ENCODE results near the gene TPBG.

TPBG gene

DNA sequence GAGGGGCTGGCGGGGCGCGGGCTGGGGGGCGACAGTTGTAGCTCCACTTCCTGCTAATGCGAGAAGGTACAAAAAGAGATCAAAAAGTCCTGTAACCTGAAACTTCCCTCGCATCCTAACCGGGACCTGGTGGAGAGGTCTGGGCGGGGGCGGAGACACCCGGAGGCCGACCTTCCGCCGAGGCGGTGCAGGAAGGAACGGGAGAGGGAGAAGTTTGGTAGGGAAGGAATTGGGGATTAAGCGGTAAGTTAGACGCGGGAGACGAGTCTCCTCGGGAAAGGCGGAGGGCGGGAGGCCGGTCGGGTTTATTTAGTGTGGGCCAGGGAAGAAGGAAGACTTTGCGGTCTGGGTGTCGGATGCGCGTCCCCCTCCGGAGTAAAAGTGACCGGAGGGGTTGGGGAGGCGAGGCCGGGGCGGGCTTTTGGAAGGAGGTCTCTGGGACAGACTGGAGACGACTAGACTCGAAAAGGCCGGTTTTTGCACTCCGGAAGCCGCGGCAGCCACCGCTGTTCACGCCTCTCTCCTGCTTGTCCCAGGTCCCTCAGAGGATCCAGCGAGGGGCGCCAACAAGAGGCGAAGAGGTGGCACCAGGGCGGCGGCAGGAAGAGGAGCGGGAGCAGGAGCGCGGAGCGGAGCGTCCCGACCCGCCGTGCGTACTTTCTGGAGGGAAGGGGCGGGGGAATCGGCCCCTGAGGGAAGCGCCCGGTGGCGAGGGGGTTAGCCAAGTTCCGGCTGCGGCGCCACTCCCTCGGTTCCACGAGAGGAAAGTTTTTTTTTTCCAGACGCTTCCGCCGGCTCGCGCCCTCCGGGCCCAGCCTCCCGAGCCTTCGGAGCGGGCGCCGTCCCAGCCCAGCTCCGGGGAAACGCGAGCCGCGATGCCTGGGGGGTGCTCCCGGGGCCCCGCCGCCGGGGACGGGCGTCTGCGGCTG lies 734 bp downstream of the TPBG start:
- TF ChIP-seq CTCF (IDR thresholded peaks at IDR 0.05): no peak
- peak; percentile 79 for DNase-seq (ENCODE audit: low spot score)
- H3K4me3 ChIP-seq: peak overlapping the region; percentile 81
- peak overlapping the region; percentile 66 to 81 for H3K27ac ChIP-seq

GRCh38 chr6:82365016-82365795 lies 1.6 kb downstream of the TPBG start:
- peak overlapping the region; percentile 66 to 81 for H3K27ac ChIP-seq
- H3K4me3 ChIP-seq: peak overlapping the region; percentile 81
- no peak for TF ChIP-seq CTCF (IDR thresholded peaks at IDR 0.05)
- DNase-seq (ENCODE audit: low spot score): no peak

GRCh38 chr6:82367704-82368103 lies 4.1 kb downstream of the TPBG start:
- no peak for DNase-seq (ENCODE audit: low spot score)
- no peak for TF ChIP-seq CTCF (IDR thresholded peaks at IDR 0.05)
- no peak overlapping the region for H3K27ac ChIP-seq
- no peak overlapping the region for H3K4me3 ChIP-seq

DNA sequence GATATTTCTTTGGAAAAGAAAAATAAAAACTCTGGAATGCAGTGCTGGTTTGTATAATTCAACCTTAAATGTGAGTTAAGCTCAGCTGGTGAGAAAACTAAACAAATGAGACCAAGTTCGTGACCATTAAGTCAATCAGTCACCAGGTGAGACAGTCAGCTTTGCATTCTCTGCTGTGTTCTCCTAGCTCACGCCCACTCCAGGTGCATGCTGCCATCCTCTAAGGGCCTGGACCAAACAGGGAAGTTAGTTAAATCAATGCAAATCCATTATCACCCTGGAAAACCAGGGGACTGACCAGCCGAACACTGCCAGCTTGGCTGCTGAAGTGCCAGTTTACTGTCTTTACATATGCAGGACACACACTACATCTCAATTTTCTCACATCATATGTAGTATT lies 7.2 kb downstream of the TPBG start:
- TF ChIP-seq CTCF (IDR thresholded peaks at IDR 0.05): no peak

GRCh38 chr6:82371799-82372546 lies 8.4 kb downstream of the TPBG start:
- no peak for DNase-seq (ENCODE audit: low spot score)
- no peak overlapping the region for H3K4me3 ChIP-seq
- no peak for TF ChIP-seq CTCF (IDR thresholded peaks at IDR 0.05)
- H3K27ac ChIP-seq: no peak overlapping the region

More for the DNA sequence above, 7.2 kb downstream of the TPBG start:
- Histone ChIP-seq H3K4me3 (no peak overlapping the region), H3K27ac (no peak overlapping the region)
- no peak for DNase-seq (ENCODE audit: low spot score)

DNA sequence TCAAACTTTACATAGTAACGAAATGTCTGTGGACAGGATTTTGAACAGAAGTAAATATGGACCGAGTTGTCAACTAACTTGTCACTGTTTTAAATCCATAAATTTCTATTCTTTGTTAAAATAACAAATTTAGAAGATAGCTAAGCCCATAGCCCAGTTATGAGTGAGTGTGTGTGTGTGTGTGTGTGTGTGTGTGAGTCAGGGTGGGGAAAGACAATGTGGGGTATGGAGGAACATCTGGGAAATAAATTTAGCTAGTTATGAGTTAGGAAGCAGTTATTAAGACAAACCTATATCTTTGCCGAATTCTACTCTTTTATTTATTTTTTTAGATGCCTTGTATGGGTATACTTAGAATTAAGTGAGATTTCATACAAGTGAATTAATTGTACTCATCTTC lies 9.0 kb downstream of the TPBG start:
- no peak overlapping the region for H3K4me3 ChIP-seq
- no peak for DNase-seq (ENCODE audit: low spot score)
- H3K27ac ChIP-seq: no peak overlapping the region
- TF ChIP-seq CTCF (IDR thresholded peaks at IDR 0.05): no peak
